Right atrium auricular region (tissue), 2 donors: ENCODE data around the gene MYL12B. TPM values are rescaled to one million over a fixed set of nuclear protein-coding genes. Genes with fewer than 3 reads are reported as not detected.

Source experiments
- DNase-seq: peaks from one replicate; pipeline ENCODE4 v3.0.0-alpha.2; 2019; ENCODE audit warnings: low spot score
- H3K27ac ChIP-seq, 2 donors: fragments of 200-600 bp; sonication (generic); 1 replicate in 1 of 2; 2 replicates in 1 of 2; pipeline ENCODE4 v1.5.1; 2016 to 2019
- H3K27me3 ChIP-seq, 2 donors: fragments of 200-600 bp; sonication (generic); one replicate each; pipeline versions ENCODE4 v1.5.1 to v1.6.0; 2017 to 2019
- H3K36me3 ChIP-seq: fragments of 200-600 bp; sonication (generic); one replicate; pipeline ENCODE4 v1.5.1; 2016
- H3K4me1 ChIP-seq, 2 donors: fragments of 200-600 bp; sonication (generic); one replicate each; pipeline versions ENCODE4 v1.5.1 to v1.6.0; 2017 to 2019
- H3K4me3 ChIP-seq, 2 donors: fragments of 200-600 bp; sonication (generic); 1 replicate in 1 of 2; 2 replicates in 1 of 2; pipeline ENCODE4 v1.5.1; 2017 to 2019; ENCODE audit warnings: mild to moderate bottlenecking in 1 of 2, moderate library complexity in 1 of 2
- H3K9me3 ChIP-seq, 2 donors: fragments of 200-600 bp; sonication (generic); one replicate each; pipeline ENCODE4 v1.5.1; 2019
- total RNA-seq, 2 donors: library from RNA; depleted of rRNA; stranded (reverse); fragments of >200 nt; gene quantifications; one replicate each; pipeline ENCODE4 v1.1.0, GENCODE V29; 2016
- TF ChIP-seq, protein P1 (sequence below), 2 donors: fragments of 200-600 bp; sonication (generic); IDR thresholded peaks; one replicate each; pipeline ENCODE4 v1.5.1; 2019; ENCODE audit warnings: antibody characterized with exemption in 2 of 2

Gene MYL12B
- 100 to 1,000 TPM; 180 to 231 TPM for total RNA-seq

DNA sequence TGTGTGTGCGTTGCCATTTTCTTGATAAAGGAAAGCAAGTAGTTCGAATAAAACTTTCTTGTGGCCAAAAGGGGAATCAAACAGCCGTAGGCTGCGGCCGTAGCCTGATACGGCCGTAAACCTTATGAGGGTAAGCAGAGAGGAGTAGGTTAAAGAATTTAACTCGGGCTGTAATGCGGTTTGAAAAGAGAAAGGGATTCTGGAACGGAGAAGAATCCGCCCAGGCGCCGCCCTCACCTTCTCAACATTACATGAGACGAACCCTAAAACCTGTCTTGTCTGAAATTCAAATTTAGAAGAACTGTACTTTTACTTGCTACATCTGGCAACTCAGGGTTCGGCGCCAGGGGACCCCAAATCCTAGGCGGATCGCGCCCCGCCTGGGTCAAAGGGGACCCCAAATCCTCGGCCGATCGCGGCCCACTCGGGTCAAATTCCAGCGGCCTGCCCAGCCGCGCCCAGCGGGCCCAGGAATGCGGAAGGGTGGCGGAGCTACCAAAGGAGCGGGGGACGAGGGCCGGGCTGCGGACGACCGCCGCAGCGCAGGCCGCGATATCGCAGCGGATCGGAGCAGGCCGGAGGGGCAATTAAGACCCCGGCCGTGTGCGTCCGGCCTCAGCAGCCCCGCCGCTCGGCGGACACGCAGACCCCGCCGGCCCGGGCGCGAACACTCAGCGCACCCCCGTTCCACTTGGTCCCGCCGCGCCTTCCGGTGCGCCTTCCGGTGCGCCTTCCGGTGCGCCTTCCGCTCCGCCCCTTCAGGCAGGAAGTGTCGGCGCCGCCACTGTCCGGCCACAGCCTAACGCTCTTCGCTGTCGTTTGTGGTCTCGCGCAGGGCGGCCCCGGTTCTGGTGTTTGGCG lies at the start of gene MYL12B:
Gene MYL12B, plus strand, starts transcription at position 761 of the 861 bp plus-strand sequence. CDS start 10,766 bp downstream, outside the sequence.
- peak within 1 kb of the TSS; percentile 96 to 98 for H3K4me3 ChIP-seq
- no peaks in the 10 kb centered on the region for H3K9me3 ChIP-seq
- H3K36me3 ChIP-seq: peaks cover 27% of the 10 kb centered on the region
- peaks cover 0 to 61% of the 10 kb centered on the region in 2 donors for H3K4me1 ChIP-seq
- no peaks in the 10 kb centered on the region for H3K27me3 ChIP-seq
- peak; percentile 84 for DNase-seq
- peak within 1 kb of the TSS; percentile 96 to 98 for H3K27ac ChIP-seq
- TF ChIP-seq, protein P1, sequence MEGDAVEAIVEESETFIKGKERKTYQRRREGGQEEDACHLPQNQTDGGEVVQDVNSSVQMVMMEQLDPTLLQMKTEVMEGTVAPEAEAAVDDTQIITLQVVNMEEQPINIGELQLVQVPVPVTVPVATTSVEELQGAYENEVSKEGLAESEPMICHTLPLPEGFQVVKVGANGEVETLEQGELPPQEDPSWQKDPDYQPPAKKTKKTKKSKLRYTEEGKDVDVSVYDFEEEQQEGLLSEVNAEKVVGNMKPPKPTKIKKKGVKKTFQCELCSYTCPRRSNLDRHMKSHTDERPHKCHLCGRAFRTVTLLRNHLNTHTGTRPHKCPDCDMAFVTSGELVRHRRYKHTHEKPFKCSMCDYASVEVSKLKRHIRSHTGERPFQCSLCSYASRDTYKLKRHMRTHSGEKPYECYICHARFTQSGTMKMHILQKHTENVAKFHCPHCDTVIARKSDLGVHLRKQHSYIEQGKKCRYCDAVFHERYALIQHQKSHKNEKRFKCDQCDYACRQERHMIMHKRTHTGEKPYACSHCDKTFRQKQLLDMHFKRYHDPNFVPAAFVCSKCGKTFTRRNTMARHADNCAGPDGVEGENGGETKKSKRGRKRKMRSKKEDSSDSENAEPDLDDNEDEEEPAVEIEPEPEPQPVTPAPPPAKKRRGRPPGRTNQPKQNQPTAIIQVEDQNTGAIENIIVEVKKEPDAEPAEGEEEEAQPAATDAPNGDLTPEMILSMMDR (IDR thresholded peaks at IDR 0.05): no peak

DNA sequence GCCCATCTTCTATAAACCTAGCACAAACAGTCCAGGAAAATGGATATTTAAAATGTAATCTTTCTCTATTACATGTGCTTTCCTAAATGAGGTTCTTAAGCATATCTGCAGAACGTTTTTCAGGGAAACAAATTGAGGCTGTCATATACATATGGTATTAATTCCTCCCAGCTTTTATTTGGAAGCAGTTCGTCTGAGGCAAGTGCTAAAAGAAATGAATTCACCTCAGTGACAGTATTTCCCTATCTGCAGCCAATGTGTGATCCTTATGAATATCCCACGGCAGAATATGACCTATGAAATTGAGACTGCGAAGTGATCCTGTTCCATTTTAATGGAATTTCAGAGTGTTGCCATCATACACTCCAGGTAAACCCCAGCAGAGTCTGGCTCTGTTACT lies 49.3 kb upstream of the MYL12B start:
- Histone ChIP-seq H3K9me3 (no peaks in the 10 kb centered on the region), H3K4me3 (peak overlapping the region in 1 of 2 donors; percentile 4), H3K36me3 (peaks cover 75% of the 10 kb centered on the region), H3K4me1 (peaks cover 0 to 58% of the 10 kb centered on the region in 2 donors), H3K27me3 (no peaks in the 10 kb centered on the region), H3K27ac (peak overlapping the region; percentile 5 to 37)
- TF ChIP-seq, protein P1 (IDR thresholded peaks at IDR 0.05): no peak
- DNase-seq: no peak

DNA sequence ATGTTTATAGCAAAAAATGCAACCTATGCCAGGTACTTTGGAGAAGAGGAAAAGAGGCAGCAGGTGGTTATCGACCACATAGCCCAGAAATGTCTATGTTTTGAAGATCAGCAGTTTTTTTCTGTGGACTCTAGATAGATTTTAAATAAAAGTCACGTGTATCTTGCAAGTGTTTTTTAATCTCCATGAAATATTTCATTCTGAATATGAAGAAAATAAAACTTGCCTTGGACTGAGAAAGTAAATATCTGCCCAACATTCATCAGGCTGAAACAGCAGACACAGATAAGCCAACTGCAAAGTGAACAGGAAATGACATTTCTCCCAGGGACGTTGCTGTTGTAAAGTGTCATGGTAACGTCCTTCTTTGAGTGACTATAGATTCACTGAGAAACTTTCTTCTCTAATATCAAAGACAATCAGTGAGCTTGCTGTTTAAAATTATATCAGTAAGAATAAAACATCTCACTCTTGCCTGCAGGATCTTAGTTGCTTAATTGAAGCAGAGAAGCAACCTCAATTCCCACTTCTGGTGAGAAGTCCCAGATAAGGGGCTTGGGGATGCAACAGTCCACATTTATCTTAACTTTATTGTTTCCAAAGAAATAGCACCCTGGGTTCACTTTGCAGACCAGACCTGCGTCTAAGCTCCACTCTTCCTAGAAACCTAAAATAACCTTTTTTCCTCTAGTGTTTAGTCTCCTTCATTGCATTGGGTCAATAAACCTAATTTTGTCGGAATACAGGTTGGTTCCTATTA lies 48.5 kb upstream of the MYL12B start:
- Histone ChIP-seq H3K27ac (peak overlapping the region in 1 of 2 donors; percentile 37), H3K36me3 (peaks cover 70% of the 10 kb centered on the region), H3K9me3 (no peaks in the 10 kb centered on the region), H3K27me3 (no peaks in the 10 kb centered on the region), H3K4me3 (no peak overlapping the region), H3K4me1 (peaks cover 0 to 58% of the 10 kb centered on the region in 2 donors)
- DNase-seq: no peak
- TF ChIP-seq, protein P1 (IDR thresholded peaks at IDR 0.05): no peak

DNA sequence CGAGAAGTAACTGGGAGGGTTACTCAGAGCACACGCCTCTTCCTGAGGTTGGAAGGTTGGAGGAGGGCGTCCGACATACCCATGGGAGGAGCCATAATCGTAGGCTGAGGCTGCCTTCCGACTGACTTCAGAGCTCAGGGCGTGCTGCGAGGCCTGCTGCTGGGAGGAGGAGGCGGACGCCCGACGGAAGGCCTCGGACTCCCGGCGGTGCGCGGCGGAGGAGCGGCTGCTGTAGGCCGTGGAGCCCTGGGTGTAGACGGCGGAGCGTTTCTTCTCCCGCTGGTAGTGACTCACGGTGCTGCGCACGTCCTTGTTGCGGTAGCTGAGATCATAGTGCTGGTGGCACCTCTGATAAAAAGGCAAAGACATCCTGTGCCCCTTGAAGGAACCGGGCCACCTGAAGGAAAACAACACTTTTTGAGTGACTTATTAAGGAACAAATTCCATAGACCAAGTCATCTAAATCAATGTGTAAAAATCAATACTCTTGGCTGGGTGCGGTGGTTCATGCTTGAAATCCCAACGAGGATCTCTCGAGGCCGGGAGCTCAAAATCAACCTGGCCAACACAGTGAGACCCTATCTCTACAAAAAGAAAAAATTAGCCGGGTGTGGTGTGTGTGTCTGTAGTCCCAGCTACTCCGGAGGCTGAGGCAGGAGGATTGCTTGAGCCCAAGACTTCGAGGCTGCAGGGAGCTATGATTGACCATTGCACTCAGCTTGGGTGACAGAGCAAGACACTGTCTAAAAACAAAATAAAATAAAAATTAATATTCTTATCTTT lies 46.9 kb upstream of the MYL12B start:
- no peak for DNase-seq
- peak overlapping the region in 1 of 2 donors; percentile 42 for H3K27ac ChIP-seq
- H3K27me3 ChIP-seq: no peaks in the 10 kb centered on the region
- peaks cover 0 to 47% of the 10 kb centered on the region in 2 donors for H3K4me1 ChIP-seq
- TF ChIP-seq, protein P1 (IDR thresholded peaks at IDR 0.05): no peak
- peaks cover 67% of the 10 kb centered on the region for H3K36me3 ChIP-seq
- H3K9me3 ChIP-seq: no peaks in the 10 kb centered on the region
- peak overlapping the region in 1 of 2 donors; percentile 4 for H3K4me3 ChIP-seq

DNA sequence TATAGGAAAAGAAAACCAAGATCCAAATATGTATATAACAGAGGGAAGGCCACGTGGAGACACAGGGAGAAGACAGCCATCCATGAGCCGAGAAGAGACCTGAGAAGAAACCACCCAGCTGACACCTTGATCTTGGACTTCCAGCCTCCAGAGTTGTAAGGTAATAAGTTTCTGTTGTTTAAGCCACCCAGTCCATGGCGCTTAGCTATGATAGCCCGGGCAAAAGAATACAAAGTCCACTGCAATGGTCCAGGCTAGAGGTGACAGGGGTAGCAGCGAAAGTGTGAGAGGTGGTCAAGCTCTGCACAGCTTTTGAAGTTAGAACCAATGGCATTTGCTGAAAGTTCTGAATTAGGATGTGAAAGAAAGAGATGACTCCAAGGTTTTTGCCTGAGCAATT lies 44.9 kb upstream of the MYL12B start:
- Histone ChIP-seq H3K4me1 (peaks cover 0 to 34% of the 10 kb centered on the region in 2 donors), H3K9me3 (no peaks in the 10 kb centered on the region), H3K36me3 (peaks cover 50% of the 10 kb centered on the region), H3K27me3 (no peaks in the 10 kb centered on the region), H3K4me3 (peak overlapping the region; percentile 52 to 64), H3K27ac (peak overlapping the region; percentile 83 to 94)
- no peak for DNase-seq
- TF ChIP-seq, protein P1 (IDR thresholded peaks at IDR 0.05): no peak
